ENCODE results near the gene SPPL2B.
"Not testable (repeated sequence)": the region's sequence is repeated elsewhere in the genome, so short reads cannot be mapped to it uniquely, and the experiment has no call there.

SPPL2B gene

DNA sequence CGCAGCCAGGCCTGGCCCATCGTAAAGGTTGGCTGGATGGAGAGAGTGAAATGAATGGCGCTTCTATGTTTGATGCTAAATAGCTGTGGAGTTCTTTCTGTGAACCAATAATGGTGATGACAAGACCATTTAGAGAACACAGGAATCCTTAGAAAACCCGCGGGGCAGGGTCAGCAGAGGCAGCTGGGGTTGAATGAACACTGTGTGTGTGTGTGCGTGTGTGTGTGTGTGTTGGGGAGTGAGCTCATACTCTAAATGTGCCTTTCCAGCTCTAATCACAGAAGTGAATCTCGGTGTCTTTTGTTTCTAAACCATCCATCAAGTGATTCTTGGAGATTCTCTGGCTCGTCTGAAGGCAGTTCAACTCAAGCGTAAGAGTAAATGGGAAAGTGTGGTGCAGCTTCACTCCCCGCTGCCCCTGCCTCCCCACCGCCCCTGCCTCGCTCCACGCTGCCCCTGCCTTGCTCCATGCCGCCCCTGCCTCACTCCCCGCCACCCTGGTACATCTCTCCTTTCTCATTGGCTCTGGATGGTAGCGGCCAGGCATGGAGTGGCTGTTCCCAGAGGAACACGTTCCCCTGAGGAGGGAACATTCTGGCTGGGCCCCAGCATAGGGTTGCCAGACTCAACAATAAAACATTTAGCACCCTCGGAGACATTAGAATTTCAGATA lies 52.8 kb downstream of the SPPL2B start:
- DNase-seq (ENCODE audit: low read depth), result no peak

DNA sequence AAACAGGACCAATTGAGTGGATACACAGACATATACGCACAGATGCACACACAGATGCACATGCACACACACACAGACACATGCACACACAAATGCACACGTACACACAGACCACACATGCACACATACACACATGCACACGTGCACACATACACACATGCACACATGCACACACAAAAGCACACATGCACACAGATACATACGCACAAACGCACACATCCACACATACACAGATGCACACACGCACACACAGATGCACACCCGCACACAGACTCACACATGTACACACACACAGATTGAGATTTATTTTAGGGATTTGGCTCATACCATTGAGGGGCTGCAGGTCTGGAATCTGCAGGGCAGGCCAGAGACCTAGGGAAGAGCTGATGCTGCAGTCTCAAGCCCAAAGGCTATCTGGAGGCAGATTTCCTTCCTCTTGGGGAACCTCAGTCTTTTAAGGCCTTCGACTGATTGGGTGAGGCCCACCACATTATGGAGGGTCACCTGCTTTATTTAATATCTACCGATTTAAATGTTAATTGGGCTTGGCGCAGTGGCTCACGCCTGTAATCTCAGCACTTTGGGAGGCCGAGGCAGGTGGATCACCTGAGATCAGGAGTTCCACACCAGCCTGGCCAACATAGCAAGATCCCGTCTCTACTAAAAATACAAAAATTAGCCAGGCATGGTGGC lies 54.2 kb downstream of the SPPL2B start:
- DNase-seq (ENCODE audit: low read depth), result no peak

DNA sequence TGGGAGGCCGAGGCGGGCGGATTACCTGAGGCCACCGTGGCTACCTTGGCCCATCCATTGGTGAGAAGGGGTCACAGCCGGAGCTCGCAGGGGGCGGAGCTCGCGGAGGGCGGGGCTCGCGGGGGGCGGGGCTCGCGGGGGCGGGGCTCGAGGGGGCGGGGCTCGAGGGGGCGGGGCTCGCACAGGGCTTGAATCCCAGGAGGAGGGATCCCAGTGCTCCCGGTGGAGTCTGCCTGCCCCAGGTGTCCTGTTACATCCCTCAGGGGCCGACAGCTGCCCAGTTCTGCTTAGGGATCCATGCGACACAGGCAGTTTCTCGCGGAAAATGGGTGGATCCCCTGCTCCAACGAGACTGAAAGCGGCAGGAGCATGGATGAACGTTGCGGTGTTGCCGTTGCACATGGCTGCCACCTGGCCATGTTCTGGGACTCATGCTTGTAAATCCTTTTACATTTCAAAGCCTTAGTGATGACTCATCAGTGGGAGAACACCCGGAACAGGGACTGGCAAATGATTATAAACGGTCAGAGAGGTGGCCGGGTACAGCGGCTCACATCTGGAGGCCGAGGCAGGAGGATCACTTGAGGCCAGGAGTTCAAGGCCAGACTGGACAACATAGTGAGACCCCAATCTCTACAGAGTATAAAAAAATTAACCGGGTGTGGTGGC lies 56.7 kb downstream of the SPPL2B start:
- DNase-seq (ENCODE audit: low read depth), result peak; percentile 48

DNA sequence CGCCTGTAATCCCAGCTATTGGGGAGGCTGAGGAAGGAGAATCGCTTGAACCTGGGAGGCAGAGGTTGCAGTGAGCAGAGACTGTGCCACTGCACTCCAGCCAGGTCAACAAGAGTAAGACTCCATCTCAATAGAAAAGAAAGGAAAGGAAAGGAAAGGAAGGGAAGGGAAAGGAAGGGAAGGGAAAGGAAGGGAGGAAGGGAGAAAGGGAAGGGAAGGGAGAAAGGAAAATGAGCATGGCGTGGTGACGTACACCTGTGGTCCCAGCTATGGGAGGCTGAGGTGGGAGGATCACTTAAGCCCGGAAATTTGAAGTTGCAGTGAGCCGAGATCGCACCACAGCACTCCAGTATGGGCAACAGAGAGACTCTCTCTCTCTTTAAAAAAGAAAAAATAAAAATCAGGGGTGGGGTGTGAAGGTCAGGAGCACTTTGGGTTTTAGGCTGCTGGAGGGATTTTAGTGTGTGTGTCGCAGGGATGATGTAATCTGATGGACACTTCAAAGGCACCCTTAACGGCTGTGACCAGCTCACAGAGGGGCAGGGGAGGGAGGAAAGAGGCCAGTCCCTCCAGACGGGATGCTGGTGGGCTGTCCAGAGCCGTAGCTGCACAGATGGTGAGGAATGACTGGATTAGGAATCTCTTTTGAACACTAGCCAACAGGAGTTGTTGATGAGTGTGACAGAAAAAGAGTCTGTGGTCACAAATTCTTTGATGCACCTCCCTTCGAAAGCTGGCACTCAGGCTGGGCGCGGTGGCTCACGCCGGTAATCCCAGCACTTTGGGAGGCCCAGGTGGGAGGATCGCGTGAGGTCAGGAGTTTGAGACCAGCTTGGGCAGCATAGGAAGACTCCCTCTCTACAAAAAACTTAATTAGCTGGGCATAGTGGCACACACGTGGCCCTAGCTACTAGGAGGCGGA lies 59.1 kb downstream of the SPPL2B start:
- DNase-seq (ENCODE audit: low read depth), result no peak

DNA sequence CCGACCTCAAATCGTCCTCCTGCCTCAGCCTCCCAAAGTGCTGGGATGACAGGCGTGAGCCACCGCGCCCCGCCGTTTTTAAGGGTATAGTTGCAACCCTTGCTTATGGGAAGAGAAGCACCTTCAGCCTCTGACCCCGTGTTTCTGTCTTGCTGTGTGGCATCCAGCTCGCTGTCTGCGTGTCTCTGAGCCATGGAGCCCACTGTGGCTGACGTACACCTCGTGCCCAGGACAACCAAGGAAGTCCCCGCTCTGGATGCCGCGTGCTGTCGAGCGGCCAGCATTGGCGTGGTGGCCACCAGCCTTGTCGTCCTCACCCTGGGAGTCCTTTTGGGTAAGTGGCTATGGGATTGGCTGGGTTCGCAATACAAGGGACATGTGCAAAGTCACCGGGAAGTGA lies 61.1 kb downstream of the SPPL2B start:
- DNase-seq (ENCODE audit: low read depth), result no peak

DNA sequence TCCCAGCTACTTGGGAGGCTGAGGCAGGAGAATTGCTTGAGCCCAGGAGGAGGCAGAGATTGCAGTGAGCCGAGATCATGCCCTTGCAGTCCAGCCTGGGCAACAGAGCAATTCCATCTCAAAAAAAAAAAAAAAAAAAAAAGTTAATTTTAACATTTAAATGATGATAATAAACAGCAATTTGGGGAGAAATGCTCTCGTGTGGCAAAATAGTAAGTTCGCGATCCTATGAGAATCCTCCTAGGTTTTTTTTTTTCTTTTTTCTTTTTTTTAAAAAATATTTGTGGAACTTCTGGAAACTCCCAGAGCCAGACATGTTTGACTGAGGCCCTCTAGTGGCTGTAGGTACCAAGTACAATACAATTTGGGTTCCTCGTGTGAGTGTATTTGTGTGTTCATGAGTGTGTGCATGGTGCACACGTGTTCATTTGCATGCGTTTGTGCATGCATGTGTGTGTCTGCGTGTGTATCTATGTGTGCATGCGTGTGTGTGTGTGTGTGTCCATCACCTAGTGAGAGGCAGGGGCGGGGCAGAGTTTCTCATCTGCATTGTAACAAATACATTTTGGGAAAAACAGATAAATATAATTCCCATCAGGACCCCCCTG lies 62.7 kb downstream of the SPPL2B start:
- no peak for DNase-seq (ENCODE audit: low read depth)

DNA sequence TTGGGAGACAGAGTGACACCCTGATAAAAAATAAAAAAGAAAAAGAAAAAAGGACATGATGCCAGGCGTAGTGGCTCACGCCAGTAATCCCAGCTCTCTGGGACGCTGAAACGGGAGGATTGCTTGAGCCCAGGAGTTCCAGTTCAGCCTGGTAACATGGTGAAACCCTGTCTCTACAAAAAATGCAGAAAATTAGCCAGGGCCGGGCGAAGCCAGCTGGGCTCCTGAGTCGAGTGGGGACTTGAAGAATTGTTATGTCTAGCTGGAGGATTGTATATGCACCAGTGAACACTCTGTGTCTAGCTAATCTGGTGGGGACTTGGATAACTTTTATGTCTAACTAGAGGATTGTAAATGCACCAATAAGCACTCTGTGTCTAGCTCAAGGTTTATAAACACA lies 63.9 kb downstream of the SPPL2B start:
- DNase-seq (ENCODE audit: low read depth), result no peak

DNA sequence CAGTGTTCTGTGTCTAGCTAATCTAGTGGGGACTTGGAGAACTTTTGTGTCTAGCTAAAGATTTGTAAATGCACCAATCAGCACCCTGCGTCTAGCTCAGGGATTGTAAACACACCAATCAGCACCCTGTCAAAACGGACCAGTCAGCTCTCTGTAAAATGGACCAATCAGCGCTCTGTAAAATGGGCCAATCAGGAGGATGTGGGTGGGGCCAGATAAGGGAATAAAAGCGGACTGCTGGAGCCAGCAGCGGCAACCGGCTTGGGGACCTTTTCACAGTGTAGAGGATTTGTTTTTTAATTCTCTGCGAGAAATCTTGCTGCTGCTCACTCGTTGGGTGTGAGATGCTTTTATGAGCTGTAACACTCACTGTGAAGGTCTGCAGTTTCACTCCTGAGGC lies 64.4 kb downstream of the SPPL2B start:
- not testable (repeated sequence) for DNase-seq (ENCODE audit: low read depth)

DNA sequence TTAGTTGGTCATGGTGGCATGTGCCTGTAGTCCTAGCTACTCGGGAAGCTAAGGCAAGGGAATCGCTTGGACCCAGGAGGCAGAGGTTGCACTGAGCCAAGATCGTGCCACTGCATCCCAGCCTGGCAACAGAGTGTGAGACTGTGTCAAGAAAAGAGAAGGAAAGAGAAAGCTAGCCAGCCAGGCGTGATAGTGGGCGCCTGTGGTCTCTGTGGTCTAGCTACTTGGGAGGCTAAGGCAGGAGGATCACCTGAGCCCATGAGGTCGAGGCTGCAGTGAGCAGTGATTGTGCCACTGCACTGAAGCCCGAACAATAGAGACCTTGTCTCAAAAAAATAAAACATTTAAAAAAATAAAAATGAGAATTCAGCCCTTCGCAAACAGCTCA lies 65.6 kb downstream of the SPPL2B start:
- DNase-seq (ENCODE audit: low read depth), result no peak

DNA sequence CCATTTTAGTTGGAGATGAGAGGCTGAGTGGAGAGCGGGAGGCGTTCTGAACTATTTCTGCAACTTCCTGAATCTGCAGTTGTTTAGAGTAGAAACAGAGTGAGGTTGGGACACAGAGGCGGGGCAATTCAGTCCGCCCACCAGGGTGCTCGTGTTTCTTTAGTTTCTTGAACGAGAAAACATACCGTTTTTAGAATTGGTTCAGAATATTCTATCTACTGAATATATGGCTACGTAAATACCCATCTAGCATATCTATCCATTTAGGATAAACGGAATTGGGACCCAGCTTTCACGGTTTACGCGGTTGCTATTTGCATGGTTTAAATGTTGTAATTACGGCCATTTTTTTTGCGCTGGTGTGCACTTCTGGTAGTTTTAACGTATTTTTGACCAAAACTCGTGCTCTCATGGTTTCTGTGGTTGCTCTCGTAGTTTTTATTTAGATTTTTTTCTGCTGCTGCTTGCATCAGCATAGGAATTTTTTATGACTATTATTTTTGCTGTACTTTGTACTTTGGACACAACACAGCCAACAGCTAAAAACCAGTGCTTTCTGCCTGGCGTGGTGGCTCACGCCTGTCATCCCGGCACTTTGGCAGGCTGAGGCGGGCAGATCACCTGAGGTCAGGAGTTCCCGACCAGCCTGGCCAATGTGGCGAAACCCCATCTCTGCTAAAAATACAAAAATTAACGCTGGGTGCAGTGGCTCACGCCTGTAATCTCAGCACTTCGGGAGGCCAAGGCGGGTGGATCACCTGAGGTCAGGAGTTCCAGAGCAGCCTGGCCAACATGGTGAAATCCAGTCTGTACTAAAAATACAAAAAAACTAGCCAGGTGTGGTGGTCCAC lies 66.2 kb downstream of the SPPL2B start:
- no peak for DNase-seq (ENCODE audit: low read depth)

DNA sequence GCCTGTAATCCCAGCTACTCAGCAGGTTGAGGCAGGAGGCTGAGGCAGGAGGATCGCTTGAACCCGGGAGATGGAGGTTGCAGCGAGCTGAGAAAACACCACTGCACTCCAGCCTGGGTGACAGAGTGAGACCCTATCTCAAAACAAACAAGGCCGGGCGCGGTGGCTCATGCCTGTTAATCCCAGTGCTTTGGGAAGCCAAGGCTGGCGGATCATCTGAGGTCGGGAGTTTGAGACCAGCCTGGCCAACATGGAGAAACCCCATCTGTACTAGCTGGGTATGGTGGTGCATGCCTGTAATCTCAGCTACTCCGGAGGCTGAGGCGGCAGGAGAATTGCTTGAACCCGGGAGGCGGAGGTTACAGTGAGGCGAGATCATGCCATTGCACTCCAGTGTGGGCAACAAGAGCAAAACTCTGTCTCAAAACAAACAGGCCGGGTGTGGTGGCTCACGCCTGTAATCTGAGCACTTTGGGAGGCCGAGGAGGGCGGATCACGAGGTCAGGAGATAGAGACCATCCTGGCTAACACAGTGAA lies 66.9 kb downstream of the SPPL2B start:
- not testable (repeated sequence) for DNase-seq (ENCODE audit: low read depth)

DNA sequence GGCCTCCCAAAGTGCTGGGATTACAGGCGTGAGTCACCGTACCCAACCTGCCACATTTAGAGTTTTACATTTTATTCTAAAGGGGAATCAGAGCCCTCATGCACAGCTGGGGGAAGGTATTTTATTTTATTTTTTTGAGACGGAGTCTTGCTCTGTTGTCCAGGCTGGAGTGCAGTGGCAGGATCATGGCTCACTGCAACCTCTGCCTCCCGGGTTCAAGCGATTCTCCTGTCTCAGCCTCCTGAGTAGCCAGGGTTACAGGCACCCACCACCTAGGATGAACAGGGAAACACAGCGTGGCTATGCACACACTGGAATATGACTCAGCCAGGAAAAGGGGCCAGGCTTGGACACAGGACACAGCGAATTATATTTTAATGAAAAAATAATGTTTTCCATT lies 68.7 kb downstream of the SPPL2B start:
- DNase-seq (ENCODE audit: low read depth), result not testable (repeated sequence)

DNA sequence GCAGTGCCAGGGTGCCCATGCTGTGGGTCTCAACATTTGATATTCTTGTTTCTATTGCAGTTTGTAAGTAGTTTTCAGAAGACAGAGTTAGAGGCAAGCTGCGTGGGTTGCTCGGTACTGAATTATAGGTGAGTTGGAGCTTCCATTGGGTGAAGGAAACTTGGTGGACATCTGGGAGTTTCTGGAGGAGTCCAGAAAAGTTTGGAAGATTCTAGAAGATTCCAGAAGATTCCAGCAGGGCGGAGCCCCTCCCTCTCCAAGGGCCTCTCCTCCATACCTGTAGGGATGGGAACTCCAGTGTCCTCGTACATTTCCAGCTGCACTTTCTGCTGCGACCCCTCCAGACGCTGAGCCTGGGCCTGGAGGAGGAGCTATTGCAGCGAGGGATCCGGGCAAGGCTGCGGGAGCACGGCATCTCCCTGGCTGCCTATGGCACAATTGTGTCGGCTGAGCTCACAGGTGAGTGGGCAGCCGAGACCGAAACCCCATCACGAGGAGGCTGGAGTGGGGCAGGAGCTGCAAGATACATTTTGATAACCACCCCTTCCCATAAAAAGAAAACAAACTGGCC lies 70.3 kb downstream of the SPPL2B start:
- no peak for DNase-seq (ENCODE audit: low read depth)

DNA sequence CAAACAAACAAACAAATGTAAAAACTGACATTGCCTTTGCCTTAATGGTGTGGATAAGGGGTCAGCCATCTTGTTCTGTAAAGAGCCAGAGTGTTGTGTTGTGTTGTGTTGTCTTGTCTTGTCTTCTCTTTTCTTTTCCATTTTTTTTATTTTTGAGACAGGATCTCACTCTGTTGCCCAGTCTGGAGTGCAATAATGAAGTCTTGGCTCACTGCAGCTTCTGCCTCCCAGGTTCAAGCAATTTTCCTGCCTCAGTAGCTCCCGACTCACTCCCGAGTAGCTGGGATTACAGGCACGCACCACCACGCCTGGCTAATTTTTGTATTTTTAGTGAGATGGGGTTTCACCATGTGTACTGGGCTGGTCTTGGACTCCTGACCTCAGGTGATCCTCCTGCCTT lies 71.1 kb downstream of the SPPL2B start:
- no peak for DNase-seq (ENCODE audit: low read depth)
